Activated T-cell treated with anti-CD3 and anti-CD28 coated beads, Interleukin-2, amount 50 U/mL, for 48 hours (primary cell): Measurements from ENCODE around the gene VWA7.

Source experiments
- DNase-seq, 2 experiments: peaks; one replicate each; pipeline ENCODE4 v3.0.0-alpha.2; 2020

Gene VWA7

GRCh38 chr6:31728767-31729514 lies 48.2 kb downstream of the VWA7 start, which contains the start of gene DDAH2:
TSS of gene DDAH2 (minus strand) at chr6:31729299. CDS start at chr6:31729161, 138 bp downstream.
- no peak for DNase-seq

GRCh38 chr6:31727717-31728671 lies 49.1 kb downstream of the VWA7 start:
- DNase-seq: no peak

- no peak for DNase-seq
Measured at GRCh38 chr6:31727034-31727716, 50.0 kb downstream of the VWA7 start.

GRCh38 chr6:31725502-31726350 lies 51.4 kb downstream of the VWA7 start:
- no peak for DNase-seq

GRCh38 chr6:31723980-31724691 lies 53.0 kb downstream of the VWA7 start:
- no peak for DNase-seq

- DNase-seq: no peak
Measured at GRCh38 chr6:31723245-31723979, 53.7 kb downstream of the VWA7 start, which contains the start of gene MPIG6B. TSS of gene MPIG6B (plus strand) at chr6:31723373. CDS start at chr6:31723384, 11 bp downstream.

- no peak for DNase-seq
Measured at GRCh38 chr6:31722173-31722572, 55.0 kb downstream of the VWA7 start.

GRCh38 chr6:31721351-31722020 lies 55.6 kb downstream of the VWA7 start, which contains the start of gene LY6G6C:
TSS of gene LY6G6C (minus strand) at chr6:31721746. CDS start at chr6:31721679, 67 bp downstream.
- no peak for DNase-seq

- no peak for DNase-seq
Measured at GRCh38 chr6:31720196-31720770, 56.8 kb downstream of the VWA7 start.

- no peak for DNase-seq
Measured at GRCh38 chr6:31719001-31719400, 58.1 kb downstream of the VWA7 start.

- DNase-seq: no peak
Measured at GRCh38 chr6:31718265-31718664, 58.9 kb downstream of the VWA7 start.

GRCh38 chr6:31717499-31718222 lies 59.5 kb downstream of the VWA7 start:
- no peak for DNase-seq
